Aorta (tissue), 5 donors: ENCODE data around the gene ACSF2. TPM values are rescaled to one million over a fixed set of nuclear protein-coding genes. Genes with fewer than 3 reads are reported as not detected.
"Not testable (repeated sequence)": the region's sequence is repeated elsewhere in the genome, so short reads cannot be mapped to it uniquely, and the experiment has no call there.

Source experiments
- ATAC-seq: fragments of 200-7000 bp; cut with Tn5 transposase; one replicate; pipeline ENCODE4 v1.9.1; 2022; ENCODE audit warnings: moderate library complexity; ENCODE audit not compliant: low FRiP score
- DNase-seq, 2 donors: peaks; one replicate each; pipeline ENCODE4 v3.0.0-alpha.2; 2020
- H3K27ac ChIP-seq, 2 donors: one replicate each; pipeline ENCODE4 v1.5.1; 2013; ENCODE audit warnings: low read length in 2 of 2, mild to moderate bottlenecking in 2 of 2, moderate library complexity in 2 of 2, control low read depth in 1 of 2, inconsistent platforms in 1 of 2, low read depth in 1 of 2
- H3K27me3 ChIP-seq, 2 donors: one replicate each; pipeline ENCODE4 v1.6.1; 2013; ENCODE audit warnings: control low read depth in 1 of 2, low read length in 1 of 2, mild to moderate bottlenecking in 1 of 2, moderate library complexity in 1 of 2; ENCODE audit not compliant: insufficient read depth in 2 of 2, control insufficient read depth in 1 of 2
- H3K36me3 ChIP-seq, 2 donors: one replicate each; pipeline ENCODE4 v1.6.1; 2013; ENCODE audit warnings: control low read depth in 1 of 2, low read length in 1 of 2, mild to moderate bottlenecking in 1 of 2; ENCODE audit not compliant: insufficient read depth in 2 of 2, control insufficient read depth in 1 of 2
- H3K4me1 ChIP-seq, 2 donors: one replicate each; pipeline ENCODE4 v1.6.1; 2013; ENCODE audit warnings: low read length in 2 of 2, control low read depth in 1 of 2, mild to moderate bottlenecking in 1 of 2, moderate library complexity in 1 of 2; ENCODE audit not compliant: insufficient read depth in 2 of 2, control insufficient read depth in 1 of 2
- H3K4me3 ChIP-seq, 2 donors: one replicate each; pipeline ENCODE4 v1.5.1; 2013; ENCODE audit warnings: low read length in 2 of 2, control low read depth in 1 of 2, mild to moderate bottlenecking in 1 of 2
- H3K9me3 ChIP-seq: one replicate; pipeline ENCODE4 v1.6.1; 2013; ENCODE audit warnings: mild to moderate bottlenecking, low read length; ENCODE audit not compliant: control insufficient read depth
- WGBS, 2 donors: extraction: QIAGEN DNeasy Blood & Tissue Kit; methylation state at CpG; one replicate each; pipeline ENCODE4 v1.1.7; 2013; 5-methylcytosine and 5-hydroxymethylcytosine counted together
- intact Hi-C, 2 donors: fragments of 100-400 bp; cut with DNase I; formaldehyde crosslinking; loops; one replicate each; pipeline versions ENCODE4 v1.14.2 to v1.15.0; 2022
- polyA plus RNA-seq, 2 donors: library from polyadenylated mRNA; stranded (reverse); fragments of 200-250 nt; gene quantifications; one replicate each; pipeline ENCODE4 v1.2.3, GENCODE V29; 2013
- total RNA-seq, 2 donors: library from RNA; stranded (reverse); fragmentation: NEBNext Ultra II Directional; extraction: Animal tissue kit (Norgen Biotek cat#: 25700); gene quantifications; one replicate each; pipeline ENCODE4 v1.2.1, GENCODE V29; 2021
- donor health status: healthy with polysubstance abuse.
- donor health status: Bipolar disorder and iron deficiency.
- donor health status: DM: no; HTN: no; CAD: no.
- donor health status: DM: no; HTN: no; CAD: no.
- donor health status: DM: yes; HTN: yes; CAD: no.

Gene ACSF2
- total and polyA plus RNA-seq, 4 donors: 17.8 to 35.8 (median 32.1) TPM

- Histone ChIP-seq H3K27ac (no peak overlapping the region), H3K9me3 (no peaks in the 10 kb centered on the region), H3K36me3 (peaks cover 0 to 1% of the 10 kb centered on the region in 2 donors), H3K27me3 (no peaks in the 10 kb centered on the region), H3K4me3 (no peak overlapping the region), H3K4me1 (no peaks in the 10 kb centered on the region)
- 62 to 71% methylated on average over 14 to 19 of the region's 19 CpGs for WGBS, 2 donors
- no peak for DNase-seq
- intact Hi-C loops: no loop called here
- no peak for ATAC-seq
Observed at GRCh38 chr17:50469671-50470305, 43.8 kb downstream of the ACSF2 start.

GRCh38 chr17:50470426-50470825 is 44.4 kb downstream of the ACSF2 start:
- peaks cover 0 to 1% of the 10 kb centered on the region in 2 donors for H3K36me3 ChIP-seq
- H3K27ac ChIP-seq: no peak overlapping the region
- H3K27me3 ChIP-seq: no peaks in the 10 kb centered on the region
- no peaks in the 10 kb centered on the region for H3K4me1 ChIP-seq
- no peak overlapping the region for H3K4me3 ChIP-seq
- DNase-seq (no peak), ATAC-seq (no peak)
- intact Hi-C loops: no loop called here
- no peaks in the 10 kb centered on the region for H3K9me3 ChIP-seq
- WGBS, 2 donors: 88 to 92% methylated on average over 6 of the region's 6 CpGs

- no peaks in the 10 kb centered on the region for H3K9me3 ChIP-seq
- H3K27ac ChIP-seq: no peak overlapping the region
- ATAC-seq (no peak), DNase-seq (peak in 1 of 2 donors; percentile 64)
- no peak overlapping the region for H3K4me3 ChIP-seq
- H3K36me3 ChIP-seq: peaks cover 0 to 1% of the 10 kb centered on the region in 2 donors
- H3K27me3 ChIP-seq: no peaks in the 10 kb centered on the region
- WGBS, 2 donors: 92 to 95% methylated on average over 22 of the region's 22 CpGs
- H3K4me1 ChIP-seq: no peaks in the 10 kb centered on the region
- intact Hi-C loops: no loop called here
Observed at GRCh38 chr17:50471009-50471905, 45.2 kb downstream of the ACSF2 start.

- peak in 1 of 2 donors; percentile 73 for DNase-seq
- Histone ChIP-seq H3K4me1 (no peaks in the 10 kb centered on the region), H3K36me3 (peaks cover 0 to 1% of the 10 kb centered on the region in 2 donors), H3K27ac (no peak overlapping the region), H3K27me3 (no peaks in the 10 kb centered on the region), H3K9me3 (no peaks in the 10 kb centered on the region), H3K4me3 (no peak overlapping the region)
- ATAC-seq: no peak
- intact Hi-C loops: no loop called here
- WGBS, 2 donors: 94 to 98% methylated on average over 10 of the region's 10 CpGs
Observed at GRCh38 chr17:50472286-50472685, 46.3 kb downstream of the ACSF2 start.

GRCh38 chr17:50472761-50473161 is 46.7 kb downstream of the ACSF2 start:
- ATAC-seq, H3K4me1 ChIP-seq, intact Hi-C loops, H3K4me3 ChIP-seq, H3K9me3 ChIP-seq, H3K27ac ChIP-seq, H3K36me3 ChIP-seq, H3K27me3 ChIP-seq, DNase-seq: not testable (repeated sequence)
- whole genome bisulfite sequencing, 2 donors: 88 to 89% methylated on average over 13 of the region's 13 CpGs

- intact Hi-C loops: no loop called here
- no peak for ATAC-seq
Observed at GRCh38 chr17:50473901-50474300, 47.9 kb downstream of the ACSF2 start.

GRCh38 chr17:50474523-50474922 is 48.5 kb downstream of the ACSF2 start:
- ATAC-seq (no peak), DNase-seq (no peak)
- no peak overlapping the region for H3K4me3 ChIP-seq
- no peaks in the 10 kb centered on the region for H3K27me3 ChIP-seq
- peaks cover 0 to 1% of the 10 kb centered on the region in 2 donors for H3K36me3 ChIP-seq
- 80 to 83% methylated on average over 6 of the region's 6 CpGs for WGBS, 2 donors
- no peaks in the 10 kb centered on the region for H3K4me1 ChIP-seq
- H3K27ac ChIP-seq: no peak overlapping the region
- intact Hi-C loops: no loop called here
- H3K9me3 ChIP-seq: no peaks in the 10 kb centered on the region

More at GRCh38 chr17:50473901-50474300, 47.9 kb downstream of the ACSF2 start:
- H3K4me1 ChIP-seq: no peaks in the 10 kb centered on the region
- WGBS, 2 donors: 91 to 93% methylated on average over 11 of the region's 11 CpGs
- no peaks in the 10 kb centered on the region for H3K9me3 ChIP-seq
- H3K36me3 ChIP-seq: peaks cover 0 to 1% of the 10 kb centered on the region in 2 donors
- H3K4me3 ChIP-seq: no peak overlapping the region
- no peak for DNase-seq
- no peak overlapping the region for H3K27ac ChIP-seq
- H3K27me3 ChIP-seq: no peaks in the 10 kb centered on the region

GRCh38 chr17:50475362-50475761 is 49.3 kb downstream of the ACSF2 start:
- DNase-seq: no peak
- no peak for ATAC-seq
- no peaks in the 10 kb centered on the region for H3K27me3 ChIP-seq
- WGBS, 2 donors: 91 to 92% methylated on average over 4 of the region's 4 CpGs
- H3K27ac ChIP-seq: no peak overlapping the region
- no peak overlapping the region for H3K4me3 ChIP-seq
- H3K36me3 ChIP-seq: peaks cover 0 to 1% of the 10 kb centered on the region in 2 donors
- intact Hi-C loops: no loop called here
- no peaks in the 10 kb centered on the region for H3K9me3 ChIP-seq
- H3K4me1 ChIP-seq: no peaks in the 10 kb centered on the region
